HG03432 (cell line): ENCODE results near the gene CWC27.
"Not testable (repeated sequence)": the region's sequence is repeated elsewhere in the genome, so short reads cannot be mapped to it uniquely, and the experiment has no call there.

ENCODE experiments used
- ATAC-seq: cut with Tn5 transposase; IDR thresholded peaks from one replicate; pipeline ENCODE4 v1.9.1; 2021; ENCODE audit warnings: mild to moderate bottlenecking, moderate library complexity; ENCODE audit not compliant: unreplicated experiment

CWC27 gene

GRCh38 chr5:64914396-64914795, 145.7 kb downstream of the CWC27 start:
- no peak for ATAC-seq

- no peak for ATAC-seq
These were observed 149.4 kb downstream of the CWC27 start for GRCh38 chr5:64918083-64918482.

- no peak for ATAC-seq
These were observed 152.7 kb downstream of the CWC27 start for GRCh38 chr5:64921386-64921785.

GRCh38 chr5:64923151-64923685, 154.5 kb downstream of the CWC27 start:
- ATAC-seq, result no peak

- no peak for ATAC-seq
These were observed 156.4 kb downstream of the CWC27 start for GRCh38 chr5:64925123-64925522.

- ATAC-seq, result no peak
These were observed 161.1 kb downstream of the CWC27 start for GRCh38 chr5:64929833-64930232.

- no peak for ATAC-seq
These were observed 162.1 kb downstream of the CWC27 start for GRCh38 chr5:64930672-64931318.

GRCh38 chr5:64939422-64939771, 170.7 kb downstream of the CWC27 start:
- not testable (repeated sequence) for ATAC-seq

- no peak for ATAC-seq
These were observed 171.2 kb downstream of the CWC27 start for GRCh38 chr5:64939772-64940510.

- ATAC-seq, result no peak
These were observed 173.7 kb downstream of the CWC27 start for GRCh38 chr5:64942460-64942859.

GRCh38 chr5:64944868-64945267, 176.1 kb downstream of the CWC27 start:
- ATAC-seq, result no peak

GRCh38 chr5:64947031-64947430, 178.3 kb downstream of the CWC27 start:
- no peak for ATAC-seq

GRCh38 chr5:64947801-64948200, 179.1 kb downstream of the CWC27 start:
- ATAC-seq, result no peak

- ATAC-seq, result no peak
These were observed 180.6 kb downstream of the CWC27 start for GRCh38 chr5:64949331-64949730.

GRCh38 chr5:64952951-64953673, 184.4 kb downstream of the CWC27 start:
- ATAC-seq, result no peak

GRCh38 chr5:64954518-64954917, 185.8 kb downstream of the CWC27 start:
- ATAC-seq, result no peak

- ATAC-seq, result no peak
These were observed 190.1 kb downstream of the CWC27 start for GRCh38 chr5:64958757-64959391.

- no peak for ATAC-seq
These were observed 194.5 kb downstream of the CWC27 start for GRCh38 chr5:64963278-64963677.

- ATAC-seq, result no peak
These were observed 199.9 kb downstream of the CWC27 start for GRCh38 chr5:64968591-64969110.

GRCh38 chr5:64969578-64969977, 200.8 kb downstream of the CWC27 start:
- no peak for ATAC-seq

- ATAC-seq, result no peak
These were observed 202.8 kb downstream of the CWC27 start for GRCh38 chr5:64971513-64971912.
